WTC11 (cell line): ENCODE results near the gene COMMD8. TPM values are rescaled to one million over a fixed set of nuclear protein-coding genes. Genes with fewer than 3 reads are reported as not detected.

Source experiments
- ATAC-seq: fragments of 200-7000 bp; cut with Tn5 transposase; 2 replicates; pipeline ENCODE4 v1.10.0; 2021; ENCODE audit warnings: mild to moderate bottlenecking, moderate library complexity
- CTCF ChIA-PET: fragments of 300-600 bp; sonication (Branson Sonifier 250); formaldehyde crosslinking; loops from one replicate; lab custom pipeline; 2021; ENCODE audit warnings: antibody characterized with exemption; lab: Charles Lee
- POLR2A ChIA-PET: fragments of 350-600 bp; sonication (Branson Sonifier 250); formaldehyde crosslinking; loops from one replicate; lab custom pipeline; 2021; ENCODE audit warnings: antibody characterized with exemption; lab: Charles Lee
- DNase-seq: peaks from one replicate; pipeline ENCODE4 v3.0.0; 2021; ENCODE audit warnings: low spot score
- H3K27ac Mint-ChIP-seq: 2 replicates; pipeline ENCODE4 v1.8.0; 2021; ENCODE audit warnings: mixed read lengths
- H3K27me3 Mint-ChIP-seq: 2 replicates; pipeline ENCODE4 v1.8.0; 2021; ENCODE audit warnings: low read depth, mild to moderate bottlenecking, moderate library complexity, mixed read lengths
- H3K36me3 Mint-ChIP-seq: 2 replicates; pipeline ENCODE4 v1.8.0; 2021; ENCODE audit warnings: mixed read lengths
- H3K4me1 Mint-ChIP-seq: 2 replicates; pipeline ENCODE4 v1.8.0; 2022; ENCODE audit warnings: mixed read lengths
- H3K4me3 Mint-ChIP-seq: 2 replicates; pipeline ENCODE4 v1.8.0; 2021; ENCODE audit warnings: mild to moderate bottlenecking, moderate library complexity, mixed read lengths
- H3K9me3 Mint-ChIP-seq: 2 replicates; pipeline ENCODE4 v1.8.0; 2021; ENCODE audit warnings: mixed read lengths
- ARID4B ChIP-seq: sonication (generic); formaldehyde crosslinking; IDR thresholded peaks from 2 replicates; pipeline ENCODE4 v1.8.0; 2023; ENCODE audit warnings: missing genetic modification reagents, mild to moderate bottlenecking, borderline replicate concordance
- ATF2 ChIP-seq: sonication (generic); formaldehyde crosslinking; IDR thresholded peaks from 2 replicates; pipeline ENCODE4 v1.8.1; 2022; ENCODE audit warnings: low read depth, missing genetic modification reagents, borderline replicate concordance
- CDX4 ChIP-seq: fragments of 250-450 bp; sonication (Bioruptor Pico); IDR thresholded peaks from 2 replicates; pipeline ENCODE4 v1.9.0; 2021; ENCODE audit warnings: moderate library complexity, mild to moderate bottlenecking, inconsistent platforms, borderline replicate concordance
- E2F4 ChIP-seq: sonication (generic); formaldehyde crosslinking; IDR thresholded peaks from 2 replicates; pipeline ENCODE4 v1.8.1; 2022; ENCODE audit warnings: low read depth, mild to moderate bottlenecking, moderate library complexity, missing genetic modification reagents, borderline replicate concordance
- GRHL2 ChIP-seq: fragments of 250-450 bp; sonication (Bioruptor Pico); IDR thresholded peaks from 2 replicates; pipeline ENCODE4 v1.8.0; 2022; ENCODE audit warnings: mild to moderate bottlenecking, moderate library complexity; ENCODE audit not compliant: insufficient replicate concordance, severe bottlenecking
- IRF2 ChIP-seq: sonication (generic); formaldehyde crosslinking; IDR thresholded peaks from 2 replicates; pipeline ENCODE4 v1.8.0; 2022; ENCODE audit warnings: low read depth, missing genetic modification reagents, borderline replicate concordance
- KAT7 ChIP-seq: sonication (generic); formaldehyde crosslinking; IDR thresholded peaks from 2 replicates; pipeline ENCODE4 v1.8.1; 2023; ENCODE audit warnings: missing genetic modification reagents, mild to moderate bottlenecking, borderline replicate concordance
- MXD4 ChIP-seq: fragments of 250-450 bp; sonication (Bioruptor Pico); IDR thresholded peaks from 2 replicates; pipeline ENCODE4 v1.8.0; 2021; ENCODE audit warnings: mild to moderate bottlenecking, moderate library complexity, borderline replicate concordance
- NFE2L1 ChIP-seq: sonication (generic); formaldehyde crosslinking; IDR thresholded peaks from 2 replicates; pipeline ENCODE4 v1.8.1; 2023; ENCODE audit warnings: missing genetic modification reagents
- NFYB ChIP-seq: sonication (generic); formaldehyde crosslinking; conservative IDR thresholded peaks from 2 replicates; pipeline ENCODE4 v1.8.0; 2022; ENCODE audit warnings: low read depth, missing genetic modification reagents
- NR1H2 ChIP-seq: sonication (generic); formaldehyde crosslinking; IDR thresholded peaks from 2 replicates; pipeline ENCODE4 v1.9.0; 2021; ENCODE audit warnings: mild to moderate bottlenecking, moderate library complexity, missing genetic modification reagents
- OVOL2 ChIP-seq: fragments of 250-450 bp; sonication (Bioruptor Pico); IDR thresholded peaks from 2 replicates; pipeline ENCODE4 v1.9.0; 2021; ENCODE audit warnings: mild to moderate bottlenecking, borderline replicate concordance
- RORB ChIP-seq: fragments of 250-450 bp; sonication (Bioruptor Pico); IDR thresholded peaks from 2 replicates; pipeline ENCODE4 v1.9.0; 2021; ENCODE audit warnings: mild to moderate bottlenecking
- TP53 ChIP-seq: sonication (generic); formaldehyde crosslinking; IDR thresholded peaks from 2 replicates; pipeline ENCODE4 v1.8.1; 2023; ENCODE audit warnings: mild to moderate bottlenecking, missing genetic modification reagents
- ZMAT4 ChIP-seq: fragments of 250-450 bp; sonication (Bioruptor Pico); IDR thresholded peaks from 2 replicates; pipeline ENCODE4 v1.9.0; 2021; ENCODE audit warnings: mild to moderate bottlenecking
- ZNF232 ChIP-seq: sonication (generic); formaldehyde crosslinking; IDR thresholded peaks from 2 replicates; pipeline ENCODE4 v1.8.0; 2022; ENCODE audit warnings: mild to moderate bottlenecking, missing genetic modification reagents
- ZNF396 ChIP-seq: fragments of 250-450 bp; sonication (Bioruptor Pico); IDR thresholded peaks from 2 replicates; pipeline ENCODE4 v1.8.0; 2021; ENCODE audit warnings: mild to moderate bottlenecking, moderate library complexity, borderline replicate concordance
- ZNF671 ChIP-seq: fragments of 250-450 bp; sonication (Bioruptor Pico); IDR thresholded peaks from 2 replicates; pipeline ENCODE4 v1.8.0; 2021; ENCODE audit warnings: mild to moderate bottlenecking
- ZSCAN18 ChIP-seq: fragments of 250-450 bp; sonication (Bioruptor Pico); IDR thresholded peaks from 2 replicates; pipeline ENCODE4 v2.1.2; 2022; ENCODE audit warnings: mild to moderate bottlenecking, moderate library complexity
- total RNA-seq: library from RNA; stranded (reverse); gene quantifications from 3 replicates; pipeline ENCODE4 v1.2.3, GENCODE V29; 2021

The COMMD8 gene
- total RNA-seq, 1 experiment from 2014 or later, result 8.1 TPM

GRCh38 chr4:47466056-47466785, 2.7 kb upstream of the COMMD8 start:
- no peak for DNase-seq
- H3K9me3 Mint-ChIP-seq, result no peaks in the 10 kb centered on the region
- no peak overlapping the region for H3K4me3 Mint-ChIP-seq
- ATAC-seq, result no peak
- H3K27me3 Mint-ChIP-seq, result peaks cover 6% of the 10 kb centered on the region; the same call in 1 of the 2 replicates
- no peak overlapping the region for H3K27ac Mint-ChIP-seq
- no peaks in the 10 kb centered on the region for H3K36me3 Mint-ChIP-seq
- H3K4me1 Mint-ChIP-seq, result peaks cover 19% of the 10 kb centered on the region
- no peak for TF ChIP-seq NR1H2
- no peak for TF ChIP-seq TP53
- TF ChIP-seq KAT7 (CRISPR knock-in tag), result no peak
- no peak for TF ChIP-seq ARID4B (CRISPR knock-in tag)
- TF ChIP-seq ZNF671 (CRISPR knock-in tag), result no peak
- no peak for TF ChIP-seq GRHL2 (CRISPR knock-in tag)
- no peak for TF ChIP-seq ZSCAN18 (CRISPR knock-in tag)
- no peak for TF ChIP-seq NFYB (CRISPR knock-in tag)
- no peak for TF ChIP-seq ATF2 (CRISPR knock-in tag)
- POLR2A ChIA-PET, result no interaction called here
- CTCF ChIA-PET, result no interaction called here

GRCh38 chr4:47465004-47465403, 1.5 kb upstream of the COMMD8 start:
- ATAC-seq (no peak), DNase-seq (no peak)
- H3K4me1 Mint-ChIP-seq, result peaks cover 18% of the 10 kb centered on the region
- TF ChIP-seq OVOL2 (CRISPR knock-in tag) (no peak), RORB (CRISPR knock-in tag) (no peak), IRF2 (CRISPR knock-in tag) (no peak), TP53 (no peak), E2F4 (CRISPR knock-in tag) (no peak), ZNF396 (CRISPR knock-in tag) (no peak), NFE2L1 (CRISPR knock-in tag) (no peak), MXD4 (CRISPR knock-in tag) (no peak), CDX4 (CRISPR knock-in tag) (no peak), ZMAT4 (CRISPR knock-in tag) (no peak), ZNF232 (CRISPR knock-in tag) (no peak)
- H3K27ac Mint-ChIP-seq, result no peak overlapping the region
- no peaks in the 10 kb centered on the region for H3K9me3 Mint-ChIP-seq
- ChIA-PET CTCF (no interaction called here), POLR2A (no interaction called here)
- H3K4me3 Mint-ChIP-seq, result no peak overlapping the region
- H3K27me3 Mint-ChIP-seq, result peaks cover 6% of the 10 kb centered on the region; the same call in 1 of the 2 replicates
- no peaks in the 10 kb centered on the region for H3K36me3 Mint-ChIP-seq
